GM23338 (cell line): ENCODE data around the gene NELFA. TPM values are rescaled to one million over a fixed set of nuclear protein-coding genes. Genes with fewer than 3 reads are reported as not detected.
A peak's percentile ranks its signal among the peaks of the same experiment; 100 is the strongest.
"Not testable (repeated sequence)": the region's sequence is repeated elsewhere in the genome, so short reads cannot be mapped to it uniquely, and the experiment has no call there.

ENCODE experiments used
- ATAC-seq: fragments of 200-7000 bp; cut with Tn5 transposase; 3 replicates; pipeline ENCODE4 v1.9.1; 2020
- DNase-seq: peaks from one replicate; pipeline ENCODE4 v3.0.0-alpha.2; 2015; ENCODE audit warnings: low spot score
- H2AFZ ChIP-seq: fragments of 200-600 bp; sonication (generic); 2 replicates; pipeline ENCODE4 v1.8.0; 2016; ENCODE audit warnings: antibody characterized with exemption, mild to moderate bottlenecking, moderate library complexity
- H3F3A ChIP-seq: fragments of 200-600 bp; sonication (generic); replicated peaks from 2 replicates; pipeline ENCODE4 v1.8.0; 2017; ENCODE audit warnings: antibody characterized with exemption, mixed run types, low read depth
- H3K27ac ChIP-seq: fragments of 200-600 bp; sonication (generic); 2 replicates; pipeline ENCODE4 v1.6.1; 2016; ENCODE audit warnings: low read depth
- H3K27me3 ChIP-seq: fragments of 200-600 bp; sonication (generic); 2 replicates; pipeline ENCODE4 v1.8.0; 2016; ENCODE audit warnings: mild to moderate bottlenecking, mixed run types, moderate library complexity; ENCODE audit not compliant: insufficient read depth
- H3K36me3 ChIP-seq: fragments of 200-600 bp; sonication (generic); 2 replicates; pipeline ENCODE4 v1.8.0; 2016; ENCODE audit warnings: mild to moderate bottlenecking; ENCODE audit not compliant: insufficient read depth
- H3K4me1 ChIP-seq: fragments of 200-600 bp; sonication (generic); 2 replicates; pipeline ENCODE4 v1.8.0; 2016; ENCODE audit warnings: mild to moderate bottlenecking, moderate library complexity; ENCODE audit not compliant: insufficient read depth
- H3K4me2 ChIP-seq: fragments of 200-600 bp; sonication (generic); 2 replicates; pipeline ENCODE4 v1.7.1; 2017; ENCODE audit warnings: mixed run types
- H3K4me3 ChIP-seq: fragments of 200-600 bp; sonication (generic); 2 replicates; pipeline ENCODE4 v1.6.1; 2016; ENCODE audit warnings: mixed run types
- H3K79me2 ChIP-seq: fragments of 200-600 bp; sonication (generic); replicated peaks from 2 replicates; pipeline ENCODE4 v1.8.0; 2017; ENCODE audit warnings: mild to moderate bottlenecking; ENCODE audit not compliant: insufficient read depth
- H3K9me2 ChIP-seq: fragments of 200-600 bp; sonication (generic); 2 replicates; pipeline ENCODE4 v1.8.0; 2017; ENCODE audit not compliant: insufficient read depth
- H4K20me1 ChIP-seq: fragments of 200-600 bp; sonication (generic); replicated peaks from 2 replicates; pipeline ENCODE4 v1.8.0; 2017; ENCODE audit warnings: mild to moderate bottlenecking; ENCODE audit not compliant: insufficient read depth
- H3K27ac Mint-ChIP-seq: 2 replicates; pipeline ENCODE4 v1.8.0; 2020; ENCODE audit warnings: inconsistent platforms, mild to moderate bottlenecking, moderate library complexity, mixed read lengths
- H3K27me3 Mint-ChIP-seq: 3 replicates; pipeline ENCODE4 v1.8.0; 2022; ENCODE audit warnings: low read depth, mild to moderate bottlenecking, moderate library complexity, mixed read lengths, inconsistent platforms; ENCODE audit not compliant: insufficient read depth, poor library complexity
- H3K36me3 Mint-ChIP-seq: 3 replicates; pipeline ENCODE4 v1.8.0; 2021; ENCODE audit warnings: low read depth, mild to moderate bottlenecking, inconsistent platforms, moderate library complexity, mixed read lengths
- H3K4me1 Mint-ChIP-seq: 3 replicates; pipeline ENCODE4 v1.8.0; 2020; ENCODE audit warnings: mild to moderate bottlenecking, inconsistent platforms, mixed read lengths
- H3K4me3 Mint-ChIP-seq: 3 replicates; pipeline ENCODE4 v1.8.0; 2021; ENCODE audit warnings: moderate library complexity, mild to moderate bottlenecking, inconsistent platforms, mixed read lengths
- H3K9me3 Mint-ChIP-seq: 3 replicates; pipeline ENCODE4 v1.8.0; 2020; ENCODE audit warnings: moderate library complexity, mild to moderate bottlenecking, inconsistent platforms, mixed read lengths
- EZH2 ChIP-seq: fragments of 200-600 bp; sonication (generic); IDR thresholded peaks from one replicate; pipeline ENCODE4 v1.8.0; 2017; ENCODE audit warnings: antibody characterized with exemption, mild to moderate bottlenecking, low read depth; ENCODE audit not compliant: unreplicated experiment
- POLR2AphosphoS5 ChIP-seq: IDR thresholded peaks from 2 replicates; pipeline ENCODE4 v1.6.1; 2016; ENCODE audit warnings: antibody characterized with exemption, low read depth
- ZNF331 ChIP-seq: fragments of 250-450 bp; sonication (Bioruptor Pico); IDR thresholded peaks from 2 replicates; pipeline ENCODE4 v1.5.0; 2020; ENCODE audit warnings: low read depth, mild to moderate bottlenecking, moderate library complexity
- polyA plus RNA-seq: library from polyadenylated mRNA; unstranded; fragments of >200 nt; fragmentation: Nextera tagmentation; extraction: Ambion mirVana; gene quantifications from 2 replicates; pipeline ENCODE4 v1.2.1, GENCODE V29; 2016
- total RNA-seq: library from RNA; depleted of rRNA; stranded (reverse); fragments of >200 nt; shearing (Covaris generic); gene quantifications from 2 replicates; pipeline ENCODE4 v1.2.3, GENCODE V29; 2014

Gene NELFA
- total and polyA plus RNA-seq, 2 experiments from 2014 or later, result 62.8 to 63.3 TPM

DNA sequence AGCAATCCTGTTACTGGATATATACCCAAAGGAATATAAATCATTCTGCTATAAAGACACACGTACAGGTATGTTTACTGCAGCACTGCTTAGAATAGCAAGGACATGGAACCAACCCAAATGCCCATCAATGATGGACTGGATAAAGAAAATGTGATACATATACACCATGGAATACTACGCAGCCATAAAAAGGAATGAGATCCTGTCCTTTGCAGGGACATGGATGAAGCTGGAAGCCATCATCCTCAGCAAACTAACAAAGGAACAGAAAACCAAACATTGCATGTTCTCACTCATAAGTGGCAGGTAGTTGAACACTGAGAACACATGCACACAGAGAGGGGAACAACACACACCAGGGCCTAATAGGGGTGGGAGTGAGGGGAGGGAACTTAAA lies 5.4 kb downstream of the NELFA start:
- DNase-seq, result not testable (repeated sequence)
- peaks cover 58% of the 10 kb centered on the region for H3K36me3 Mint-ChIP-seq

DNA sequence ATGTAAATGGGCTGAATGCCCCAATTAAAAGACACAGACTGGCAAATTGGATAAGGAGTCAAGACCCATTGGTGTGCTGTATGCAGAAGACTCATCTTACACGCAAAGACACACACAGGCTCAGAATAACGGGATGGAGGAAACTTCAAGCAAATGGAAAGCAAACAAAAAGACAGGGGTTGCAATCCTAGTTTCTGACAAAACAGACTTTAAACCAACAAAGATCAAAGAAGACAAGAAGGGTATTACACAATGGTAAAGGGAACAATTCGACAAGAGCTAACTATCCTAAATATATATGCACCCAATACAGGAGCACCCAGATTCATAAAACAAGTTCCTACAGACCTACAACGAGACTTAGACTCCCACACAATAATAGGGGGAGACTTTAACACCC lies 9.5 kb downstream of the NELFA start:
- H3K4me2 ChIP-seq, H3K27me3 Mint-ChIP-seq, ATAC-seq, H3K9me2 ChIP-seq, H3K4me3 Mint-ChIP-seq, H3K9me3 Mint-ChIP-seq, H3F3A ChIP-seq, DNase-seq, H3K27me3 ChIP-seq, H3K27ac ChIP-seq, H2AFZ ChIP-seq, H3K27ac Mint-ChIP-seq, H3K4me3 ChIP-seq, H3K36me3 ChIP-seq: not testable (repeated sequence)
- peaks cover 95% of the 10 kb centered on the region for H4K20me1 ChIP-seq
- Mint-ChIP-seq H3K36me3 (peaks cover 57% of the 10 kb centered on the region), H3K4me1 (peaks cover 28% of the 10 kb centered on the region)
- H3K79me2 ChIP-seq, result peaks cover 100% of the 10 kb centered on the region
- H3K4me1 ChIP-seq, result peaks cover 15% of the 10 kb centered on the region; the same call in 1 of the 2 replicates

More for the DNA sequence above, 5.4 kb downstream of the NELFA start:
- H3K4me3 ChIP-seq, H3K27ac Mint-ChIP-seq, H3K9me2 ChIP-seq, H3K36me3 ChIP-seq, ATAC-seq, H3K27me3 ChIP-seq, H3K4me3 Mint-ChIP-seq, H3K9me3 Mint-ChIP-seq, H2AFZ ChIP-seq, H3K27ac ChIP-seq, H3F3A ChIP-seq, H3K4me2 ChIP-seq, H3K27me3 Mint-ChIP-seq: not testable (repeated sequence)
- H3K4me1 ChIP-seq, result peaks cover 15% of the 10 kb centered on the region
- H4K20me1 ChIP-seq, result peaks cover 92% of the 10 kb centered on the region
- peaks cover 28% of the 10 kb centered on the region for H3K4me1 Mint-ChIP-seq
- H3K79me2 ChIP-seq, result peaks cover 100% of the 10 kb centered on the region

DNA sequence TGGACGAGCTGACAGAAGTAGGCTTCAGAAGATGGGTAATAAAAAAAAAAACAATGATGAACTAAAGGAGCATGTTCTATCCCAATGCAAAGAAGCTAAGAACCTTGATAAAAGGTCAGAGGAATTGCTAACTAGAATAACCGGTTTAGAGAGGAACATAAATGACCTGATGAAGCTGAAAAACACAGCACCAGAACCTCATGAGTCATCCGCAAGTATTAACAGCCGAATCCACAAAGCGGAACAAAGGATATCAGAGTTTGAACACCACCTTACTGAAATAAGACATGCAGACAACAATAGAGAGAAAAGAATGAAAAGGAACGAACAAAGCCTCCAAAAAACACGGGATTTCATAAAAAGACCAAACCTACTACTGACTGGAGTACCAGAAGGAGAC lies 10.5 kb downstream of the NELFA start:
- Histone ChIP-seq H2AFZ (no peak overlapping the region), H3K27me3 (no peaks in the 10 kb centered on the region), H3F3A (no peaks in the 10 kb centered on the region), H3K79me2 (peaks cover 100% of the 10 kb centered on the region), H3K4me2 (peak overlapping the region; percentile 47; the same call in 1 of the 2 replicates), H3K4me3 (no peak overlapping the region), H3K36me3 (0 out of 2 replicates have a peak, but pooled peaks cover under 1% of the 10 kb centered on the region), H3K4me1 (peaks cover 15% of the 10 kb centered on the region; the same call in 1 of the 2 replicates), H3K27ac (0 out of 2 replicates have a peak overlapping the region, but pooled peaks have one; percentile 32), H3K9me2 (no peaks in the 10 kb centered on the region), H4K20me1 (peaks cover 95% of the 10 kb centered on the region)
- no peak for TF ChIP-seq EZH2
- no peak for TF ChIP-seq POLR2AphosphoS5
- peak overlapping the region; percentile 25 for H3K27ac Mint-ChIP-seq
- peaks cover 50% of the 10 kb centered on the region for H3K36me3 Mint-ChIP-seq
- H3K4me1 Mint-ChIP-seq, result peaks cover 28% of the 10 kb centered on the region
- H3K4me3 Mint-ChIP-seq, result no peak overlapping the region
- DNase-seq, result no peak
- peaks cover 6% of the 10 kb centered on the region; the same call in 1 of the 3 replicates for H3K9me3 Mint-ChIP-seq
- H3K27me3 Mint-ChIP-seq, result peaks cover 2% of the 10 kb centered on the region
- no peak for ATAC-seq

DNA sequence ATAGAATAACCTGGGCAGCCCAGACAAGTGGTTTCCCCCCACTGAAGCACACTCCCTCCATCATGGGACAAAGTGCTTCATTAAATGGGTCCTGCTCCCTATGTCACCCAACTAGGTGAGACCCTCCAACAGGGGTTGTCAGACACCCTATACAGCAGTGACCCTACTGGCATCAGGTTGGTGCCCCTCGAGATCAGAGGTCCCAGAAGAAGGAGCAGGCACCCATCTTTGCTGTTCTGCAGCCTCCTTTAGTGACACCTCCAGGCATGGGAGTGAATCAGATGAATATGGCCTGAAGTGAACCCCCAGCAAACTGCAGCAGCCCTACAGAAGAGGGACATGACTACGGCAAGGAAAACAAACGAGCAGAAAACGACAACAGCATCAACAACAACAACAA lies 11.1 kb downstream of the NELFA start:
- Mint-ChIP-seq H3K27ac (0 out of 2 replicates have a peak overlapping the region, but pooled peaks have one; percentile 6), H3K4me1 (peaks cover 28% of the 10 kb centered on the region), H3K27me3 (peaks cover 3% of the 10 kb centered on the region), H3K9me3 (peaks cover 6% of the 10 kb centered on the region; the same call in 1 of the 3 replicates), H3K4me3 (no peak overlapping the region), H3K36me3 (peaks cover 45% of the 10 kb centered on the region)
- Histone ChIP-seq H3K4me2 (no peak overlapping the region), H2AFZ (no peak overlapping the region), H3K27me3 (no peaks in the 10 kb centered on the region), H3K36me3 (no peaks in the 10 kb centered on the region), H3K4me3 (no peak overlapping the region), H3K27ac (no peak overlapping the region), H4K20me1 (peaks cover 95% of the 10 kb centered on the region), H3K9me2 (no peaks in the 10 kb centered on the region), H3K79me2 (peaks cover 100% of the 10 kb centered on the region), H3F3A (no peaks in the 10 kb centered on the region), H3K4me1 (peaks cover 15% of the 10 kb centered on the region; the same call in 1 of the 2 replicates)
- ATAC-seq, result no peak
- TF ChIP-seq ZNF331 (CRISPR knock-in tag), result no peak
- DNase-seq, result no peak
